HG03439 (cell line): ENCODE measurements around the gene NEMP2.
A peak's percentile ranks its signal among the peaks of the same experiment; 100 is the strongest.

Source experiments
- ATAC-seq: cut with Tn5 transposase; IDR thresholded peaks from one replicate; pipeline ENCODE4 v1.9.1; 2021; ENCODE audit warnings: mild to moderate bottlenecking, moderate library complexity; ENCODE audit not compliant: unreplicated experiment

The NEMP2 gene

GRCh38 chr2:190534310-190535120 is at the start of gene NEMP2:
TSS of gene NEMP2 (minus strand) at chr2:190534722. CDS start at chr2:190534655, 67 bp downstream.
- peak; percentile 75 for ATAC-seq

- no peak for ATAC-seq
Observed at GRCh38 chr2:190583507-190584337, 49.2 kb upstream of the NEMP2 start.

- no peak for ATAC-seq
Observed at GRCh38 chr2:190582736-190583506, 48.4 kb upstream of the NEMP2 start.

- no peak for ATAC-seq
Observed at GRCh38 chr2:190582019-190582418, 47.5 kb upstream of the NEMP2 start.

GRCh38 chr2:190579915-190580846 is 45.7 kb upstream of the NEMP2 start:
- ATAC-seq = no peak

GRCh38 chr2:190579058-190579410 is 44.5 kb upstream of the NEMP2 start:
- no peak for ATAC-seq

GRCh38 chr2:190578158-190579057 is 43.9 kb upstream of the NEMP2 start:
- no peak for ATAC-seq

GRCh38 chr2:190576573-190576972 is 42.1 kb upstream of the NEMP2 start:
- no peak for ATAC-seq

GRCh38 chr2:190575263-190575662 is 40.7 kb upstream of the NEMP2 start:
- no peak for ATAC-seq

GRCh38 chr2:190574169-190574568 is 39.6 kb upstream of the NEMP2 start:
- ATAC-seq = no peak

GRCh38 chr2:190572246-190572645 is 37.7 kb upstream of the NEMP2 start:
- ATAC-seq = no peak

GRCh38 chr2:190571686-190572085 is 37.2 kb upstream of the NEMP2 start:
- ATAC-seq = no peak

- ATAC-seq = no peak
Observed at GRCh38 chr2:190570871-190571270, 36.3 kb upstream of the NEMP2 start.

GRCh38 chr2:190569994-190570755 is 35.7 kb upstream of the NEMP2 start:
- ATAC-seq = no peak

- no peak for ATAC-seq
Observed at GRCh38 chr2:190564838-190565237, 30.3 kb upstream of the NEMP2 start.

GRCh38 chr2:190563646-190564045 is 29.1 kb upstream of the NEMP2 start:
- no peak for ATAC-seq

GRCh38 chr2:190563109-190563508 is 28.6 kb upstream of the NEMP2 start:
- ATAC-seq = no peak

- ATAC-seq = no peak
Observed at GRCh38 chr2:190562121-190562520, 27.6 kb upstream of the NEMP2 start.
